Stimulated activated CD4-positive, alpha-beta T cell treated with anti-CD3 and anti-CD28 coated beads, Interleukin-1b, Interleukin-23, amount 100 ng/mL, for 4 hours (primary cell): ENCODE data around the gene RGS16.
"Not testable (repeated sequence)": the region's sequence is repeated elsewhere in the genome, so short reads cannot be mapped to it uniquely, and the experiment has no call there.

Source experiments
- DNase-seq, 2 donors: peaks; one replicate each; pipeline ENCODE4 v3.0.0-alpha.2; 2020; ENCODE audit warnings: low read depth in 2 of 2

The RGS16 gene, protein sequence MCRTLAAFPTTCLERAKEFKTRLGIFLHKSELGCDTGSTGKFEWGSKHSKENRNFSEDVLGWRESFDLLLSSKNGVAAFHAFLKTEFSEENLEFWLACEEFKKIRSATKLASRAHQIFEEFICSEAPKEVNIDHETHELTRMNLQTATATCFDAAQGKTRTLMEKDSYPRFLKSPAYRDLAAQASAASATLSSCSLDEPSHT

GRCh38 chr1:182604175-182605164 lies at the start of gene RGS16:
Gene RGS16 (minus strand): TSS chr1:182604389. CDS start chr1:182604259, 130 bp downstream.
- peak; percentile 91 to 94 for DNase-seq

- no peak for DNase-seq
These were observed 49.8 kb upstream of the RGS16 start for GRCh38 chr1:182653986-182654385.

GRCh38 chr1:182652933-182653332 lies 48.7 kb upstream of the RGS16 start:
- DNase-seq = no peak

GRCh38 chr1:182651339-182651724 lies 47.1 kb upstream of the RGS16 start:
- no peak for DNase-seq

DNA sequence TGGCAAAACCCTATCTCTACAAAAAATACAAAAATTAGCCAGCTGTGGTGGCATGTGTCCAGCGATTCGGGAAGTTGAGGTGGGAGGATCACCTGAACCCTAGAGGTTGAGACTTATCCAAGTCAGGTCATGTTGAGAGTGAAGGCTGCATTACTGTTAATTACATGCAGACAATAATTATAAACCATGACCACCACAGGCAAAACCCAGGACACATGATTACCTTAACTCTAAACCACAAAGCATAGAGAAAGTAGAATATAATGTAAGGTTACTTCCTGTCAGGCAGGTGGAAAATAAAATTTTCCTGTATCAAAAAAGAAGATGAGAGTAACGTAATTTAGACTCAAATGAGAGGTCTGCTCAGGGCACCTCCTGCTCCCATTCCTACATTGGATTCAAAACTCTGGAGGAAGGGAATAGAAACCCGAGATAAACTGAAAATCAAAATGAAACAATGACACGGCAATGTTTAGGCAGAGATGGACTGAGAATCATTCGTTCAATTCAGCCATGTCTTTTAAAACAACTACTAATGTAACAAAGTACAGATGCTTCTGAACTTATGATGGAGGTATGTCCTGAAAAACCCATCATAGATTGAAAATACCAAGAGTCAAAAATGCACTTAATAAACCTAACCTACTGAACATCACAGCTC lies 46.6 kb upstream of the RGS16 start:
- no peak for DNase-seq

DNA sequence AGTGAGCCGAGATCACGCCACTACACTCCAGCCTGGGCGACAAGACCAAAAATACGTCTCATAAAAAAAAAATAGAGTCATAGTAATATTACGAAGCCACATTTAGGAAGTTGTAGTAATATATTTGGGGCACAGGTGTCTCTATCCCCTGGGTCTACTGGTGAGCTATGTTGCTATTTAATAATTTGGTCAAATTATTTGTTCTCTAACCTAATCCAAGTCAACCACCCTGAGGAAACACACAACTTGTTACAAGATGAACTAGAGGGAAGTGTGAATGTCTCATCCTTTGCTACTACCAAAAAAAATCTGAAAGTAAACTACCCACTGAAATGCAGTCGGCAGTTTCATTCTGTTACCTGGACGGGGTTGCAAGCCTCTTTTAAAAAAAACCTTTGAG lies 44.9 kb upstream of the RGS16 start:
- no peak for DNase-seq

- no peak for DNase-seq
These were observed 42.5 kb upstream of the RGS16 start for GRCh38 chr1:182646739-182647138.

DNA sequence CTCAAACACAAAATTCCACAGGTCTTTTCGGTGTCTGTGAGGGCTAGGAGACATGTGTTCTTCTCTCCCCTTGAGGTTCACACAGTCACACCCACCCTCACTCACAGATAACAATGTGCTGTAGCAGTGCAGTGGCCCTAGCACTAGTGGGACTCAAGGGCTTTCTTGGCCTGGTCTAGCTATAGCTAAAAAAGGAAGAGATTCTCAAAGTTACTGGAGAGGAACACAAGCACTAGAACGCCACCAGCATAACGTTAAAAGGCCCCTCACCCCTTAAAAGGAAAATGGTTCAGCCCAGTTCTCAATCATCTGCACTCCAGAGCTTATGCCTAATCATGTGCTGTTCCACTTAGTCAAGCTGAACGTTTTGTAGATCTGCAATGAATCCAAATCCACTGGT lies 40.7 kb upstream of the RGS16 start:
- DNase-seq = no peak

GRCh38 chr1:182643699-182644098 lies 39.5 kb upstream of the RGS16 start:
- DNase-seq = no peak

DNA sequence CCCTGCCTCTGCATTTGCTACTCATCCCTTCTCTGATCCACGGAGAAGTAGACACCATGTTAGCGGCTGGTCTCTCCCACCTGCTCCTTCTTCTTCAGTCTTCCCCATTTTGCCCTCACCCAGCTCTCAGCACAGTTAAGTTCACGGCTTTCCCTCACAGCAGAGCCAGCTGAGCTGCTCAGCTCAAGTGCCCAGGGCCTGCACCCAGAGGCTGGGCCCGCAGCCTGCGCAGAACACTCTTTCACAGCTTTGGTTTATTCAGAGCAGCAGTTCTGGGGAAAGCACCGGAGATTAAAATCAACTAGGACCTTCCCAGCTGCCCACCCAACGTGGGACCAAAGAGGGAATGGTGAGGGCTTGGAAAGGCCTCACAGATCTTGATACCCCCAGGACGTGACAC lies 38.3 kb upstream of the RGS16 start:
- no peak for DNase-seq

GRCh38 chr1:182641561-182641960 lies 37.4 kb upstream of the RGS16 start:
- DNase-seq = no peak

GRCh38 chr1:182639330-182639729 lies 35.1 kb upstream of the RGS16 start:
- DNase-seq = no peak

- DNase-seq = no peak
These were observed 33.6 kb upstream of the RGS16 start for GRCh38 chr1:182637769-182638168.

GRCh38 chr1:182635871-182636270 lies 31.7 kb upstream of the RGS16 start:
- no peak for DNase-seq

GRCh38 chr1:182634306-182635072 lies 30.3 kb upstream of the RGS16 start:
- no peak for DNase-seq

GRCh38 chr1:182633657-182634281 lies 29.6 kb upstream of the RGS16 start:
- no peak for DNase-seq

- DNase-seq = no peak
These were observed 28.8 kb upstream of the RGS16 start for GRCh38 chr1:182633031-182633430.

GRCh38 chr1:182632441-182632857 lies 28.3 kb upstream of the RGS16 start:
- DNase-seq = not testable (repeated sequence)

DNA sequence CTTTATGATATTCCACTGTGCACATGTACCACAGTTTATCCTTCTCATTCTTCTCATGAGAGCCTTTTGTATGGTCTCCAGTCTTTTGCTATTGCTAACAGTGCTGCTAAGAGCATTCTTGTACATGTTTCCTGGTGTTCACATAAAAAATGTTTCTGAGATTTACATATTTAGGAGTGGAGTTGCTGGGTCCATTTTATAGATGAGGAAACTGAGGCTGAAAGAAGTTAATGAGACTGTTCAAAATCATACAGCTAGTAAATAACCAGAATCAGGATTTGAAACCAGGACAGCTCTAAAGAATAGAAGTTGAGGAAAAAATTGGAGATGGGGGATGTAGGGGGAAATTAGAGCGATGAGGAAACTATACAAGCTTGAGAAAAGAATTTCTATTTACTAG lies 27.8 kb upstream of the RGS16 start:
- DNase-seq = no peak

- no peak for DNase-seq
These were observed 27.0 kb upstream of the RGS16 start for GRCh38 chr1:182631053-182631677.

- DNase-seq = no peak
These were observed 26.4 kb upstream of the RGS16 start for GRCh38 chr1:182630586-182630985.
